Astrocyte (in vitro differentiated cells and primary cell): Measurements from ENCODE around the gene SLC25A42. TPM values are rescaled to one million over a fixed set of nuclear protein-coding genes. Genes with fewer than 3 reads are reported as not detected.

Source experiments
- DNase-seq: peaks from one replicate; pipeline ENCODE4 v3.0.0-alpha.2; 2010; ENCODE audit warnings: low read depth
- FAIRE-seq: peaks from 2 replicates; lab custom pipeline; 2011; peaks lifted over from hg19 to GRCh38; lab: Jason Lieb, UNC
- H2AFZ ChIP-seq: 2 replicates; pipeline ENCODE4 v1.6.0; 2012; ENCODE audit warnings: low read depth, low read length, inconsistent platforms
- H3K27ac ChIP-seq: 2 replicates; pipeline ENCODE4 v1.5.1; 2011; ENCODE audit warnings: low read depth, low read length, inconsistent platforms
- H3K27me3 ChIP-seq: 2 replicates; pipeline ENCODE4 v1.6.0; 2011; ENCODE audit warnings: low read length, inconsistent platforms; ENCODE audit not compliant: insufficient read depth
- H3K36me3 ChIP-seq: 2 replicates; pipeline ENCODE4 v1.5.1; 2011; ENCODE audit warnings: low read length, inconsistent platforms; ENCODE audit not compliant: insufficient read depth
- H3K4me1 ChIP-seq: 2 replicates; pipeline ENCODE4 v1.5.1; 2011; ENCODE audit warnings: low read length, inconsistent platforms; ENCODE audit not compliant: insufficient read depth
- H3K4me2 ChIP-seq: 2 replicates; pipeline ENCODE4 v1.6.0; 2012; ENCODE audit warnings: low read length, inconsistent platforms
- H3K4me3 ChIP-seq: 2 replicates; pipeline ENCODE4 v1.5.1; 2011; ENCODE audit warnings: low read depth, mild to moderate bottlenecking, low read length, inconsistent platforms; ENCODE audit not compliant: insufficient read depth
- H3K79me2 ChIP-seq: 2 replicates; pipeline ENCODE4 v1.6.0; 2012; ENCODE audit warnings: mild to moderate bottlenecking, low read length, inconsistent platforms; ENCODE audit not compliant: insufficient read depth
- H3K9ac ChIP-seq: 2 replicates; pipeline ENCODE4 v1.6.0; 2012; ENCODE audit warnings: mild to moderate bottlenecking, low read length, inconsistent platforms
- H3K9me3 ChIP-seq: 2 replicates; pipeline ENCODE4 v1.5.1; 2012; ENCODE audit warnings: low read depth, mild to moderate bottlenecking, low read length, inconsistent platforms; ENCODE audit not compliant: insufficient read depth
- H4K20me1 ChIP-seq: 2 replicates; pipeline ENCODE4 v1.6.0; 2012; ENCODE audit warnings: low read length, inconsistent platforms; ENCODE audit not compliant: insufficient read depth
- H3K27ac Mint-ChIP-seq: one replicate; pipeline ENCODE4 v1.8.0; 2021; ENCODE audit warnings: mild to moderate bottlenecking, mixed read lengths; ENCODE audit not compliant: unreplicated experiment
- H3K27me3 Mint-ChIP-seq: one replicate; pipeline ENCODE4 v1.8.0; 2021; ENCODE audit warnings: low read depth, mixed read lengths; ENCODE audit not compliant: unreplicated experiment
- H3K36me3 Mint-ChIP-seq: one replicate; pipeline ENCODE4 v1.8.0; 2021; ENCODE audit warnings: low read depth, mixed read lengths; ENCODE audit not compliant: unreplicated experiment
- H3K4me1 Mint-ChIP-seq: one replicate; pipeline ENCODE4 v1.8.0; 2021; ENCODE audit warnings: low read depth, mixed read lengths; ENCODE audit not compliant: unreplicated experiment
- H3K4me3 Mint-ChIP-seq: one replicate; pipeline ENCODE4 v1.8.0; 2021; ENCODE audit warnings: mild to moderate bottlenecking, moderate library complexity, mixed read lengths; ENCODE audit not compliant: unreplicated experiment
- H3K9me3 Mint-ChIP-seq: one replicate; pipeline ENCODE4 v1.8.0; 2021; ENCODE audit warnings: mild to moderate bottlenecking, mixed read lengths; ENCODE audit not compliant: unreplicated experiment
- EZH2 ChIP-seq: IDR thresholded peaks from 2 replicates; pipeline ENCODE4 v1.6.1; 2012; ENCODE audit warnings: mild to moderate bottlenecking, low read length, inconsistent platforms; ENCODE audit not compliant: insufficient read depth
- total RNA-seq: library from RNA; stranded (reverse); gene quantifications from 2 replicates; pipeline ENCODE4 v1.2.1, GENCODE V29; 2021
- TF ChIP-seq, protein P1 (sequence below): IDR thresholded peaks from 2 replicates; pipeline ENCODE4 v1.5.1; 2011; ENCODE audit warnings: low read depth, mild to moderate bottlenecking, inconsistent platforms, low read length, moderate library complexity; ENCODE audit not compliant: insufficient read depth

The SLC25A42 gene
- total RNA-seq, 1 donor from 2014 or later: 7.6 TPM

DNA sequence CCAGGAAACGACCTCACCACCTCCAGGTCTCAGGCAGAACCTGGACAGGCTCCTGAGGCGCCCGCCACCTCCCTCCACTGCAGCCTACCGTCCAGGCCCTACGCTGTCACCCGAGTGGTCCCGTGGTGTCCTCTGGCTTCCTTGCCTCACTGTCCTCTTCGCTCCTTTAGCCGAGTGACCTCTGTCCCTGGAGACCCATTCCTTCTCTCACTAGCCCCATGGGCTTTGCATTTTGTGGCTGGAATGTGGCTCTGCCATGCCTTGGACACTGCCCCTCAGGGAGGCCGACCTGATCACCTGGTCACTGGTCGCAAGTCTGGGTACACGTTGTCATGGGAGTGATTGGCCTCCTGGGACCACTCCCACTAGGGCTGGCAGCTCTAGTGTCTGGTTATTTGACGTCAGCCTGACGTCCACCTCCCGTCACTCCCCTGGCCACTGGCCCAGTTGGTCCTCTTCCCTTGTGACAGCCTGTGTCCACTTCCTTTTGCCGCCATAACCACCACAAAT, 17.9 kb downstream of the SLC25A42 start:
- H3K9me3 ChIP-seq: no peaks in the 10 kb centered on the region
- H3K27ac ChIP-seq: no peak overlapping the region
- H3K27me3 ChIP-seq: no peaks in the 10 kb centered on the region
- Mint-ChIP-seq H3K36me3 (peaks cover 17% of the 10 kb centered on the region), H3K4me1 (no peaks in the 10 kb centered on the region), H3K9me3 (no peaks in the 10 kb centered on the region), H3K27me3 (peaks cover 7% of the 10 kb centered on the region), H3K4me3 (no peak overlapping the region), H3K27ac (no peak overlapping the region)
- peaks cover 35% of the 10 kb centered on the region for H4K20me1 ChIP-seq
- no peak overlapping the region for H3K9ac ChIP-seq
- H3K36me3 ChIP-seq: no peaks in the 10 kb centered on the region
- H3K4me1 ChIP-seq: no peaks in the 10 kb centered on the region
- no peaks in the 10 kb centered on the region for H3K79me2 ChIP-seq
- H2AFZ ChIP-seq: no peak overlapping the region
- FAIRE-seq (no peak), DNase-seq (peak; percentile 13)
- H3K4me2 ChIP-seq: no peak overlapping the region
- TF ChIP-seq, protein P1, sequence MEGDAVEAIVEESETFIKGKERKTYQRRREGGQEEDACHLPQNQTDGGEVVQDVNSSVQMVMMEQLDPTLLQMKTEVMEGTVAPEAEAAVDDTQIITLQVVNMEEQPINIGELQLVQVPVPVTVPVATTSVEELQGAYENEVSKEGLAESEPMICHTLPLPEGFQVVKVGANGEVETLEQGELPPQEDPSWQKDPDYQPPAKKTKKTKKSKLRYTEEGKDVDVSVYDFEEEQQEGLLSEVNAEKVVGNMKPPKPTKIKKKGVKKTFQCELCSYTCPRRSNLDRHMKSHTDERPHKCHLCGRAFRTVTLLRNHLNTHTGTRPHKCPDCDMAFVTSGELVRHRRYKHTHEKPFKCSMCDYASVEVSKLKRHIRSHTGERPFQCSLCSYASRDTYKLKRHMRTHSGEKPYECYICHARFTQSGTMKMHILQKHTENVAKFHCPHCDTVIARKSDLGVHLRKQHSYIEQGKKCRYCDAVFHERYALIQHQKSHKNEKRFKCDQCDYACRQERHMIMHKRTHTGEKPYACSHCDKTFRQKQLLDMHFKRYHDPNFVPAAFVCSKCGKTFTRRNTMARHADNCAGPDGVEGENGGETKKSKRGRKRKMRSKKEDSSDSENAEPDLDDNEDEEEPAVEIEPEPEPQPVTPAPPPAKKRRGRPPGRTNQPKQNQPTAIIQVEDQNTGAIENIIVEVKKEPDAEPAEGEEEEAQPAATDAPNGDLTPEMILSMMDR: no peak
- TF ChIP-seq EZH2: no peak
- H3K4me3 ChIP-seq: no peak overlapping the region

DNA sequence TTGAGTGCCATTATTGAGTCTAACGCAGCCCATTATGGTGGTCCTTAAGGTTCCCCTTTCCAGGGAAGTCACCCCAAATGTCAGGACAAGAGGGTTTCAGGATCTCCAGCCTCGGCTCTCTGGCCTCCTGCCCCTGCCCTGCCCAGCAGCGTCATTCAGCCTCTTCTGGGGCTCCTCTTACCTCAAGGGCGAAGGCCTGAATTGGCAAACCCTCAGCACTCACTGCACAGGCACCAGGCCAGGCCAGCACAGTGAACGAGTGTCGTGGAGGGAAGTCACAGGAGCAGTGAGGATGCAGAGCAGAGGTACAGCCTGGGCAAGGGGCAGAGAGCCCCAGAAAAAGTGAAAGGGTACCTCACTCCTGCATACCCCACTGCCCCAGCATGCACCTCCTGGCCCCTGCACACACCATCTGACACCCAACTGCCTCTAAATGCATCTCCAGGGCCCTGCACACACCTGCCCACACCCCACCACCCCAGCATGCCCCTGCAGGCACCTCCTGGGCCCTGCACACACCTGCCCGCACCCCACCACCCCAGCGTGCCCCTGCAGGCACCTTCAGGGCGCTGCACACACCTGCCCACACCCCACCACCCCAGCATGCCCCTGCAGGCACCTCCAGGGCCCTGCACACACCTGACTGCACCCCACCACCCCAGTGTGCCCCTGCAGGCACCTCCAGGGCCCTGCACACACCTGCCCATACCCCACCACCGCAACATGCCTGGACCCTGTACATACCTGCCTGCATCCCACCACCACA, 19.8 kb downstream of the SLC25A42 start:
- H3K27ac Mint-ChIP-seq: no peak overlapping the region
- Histone ChIP-seq H2AFZ (no peak overlapping the region), H3K27ac (no peak overlapping the region), H3K36me3 (no peaks in the 10 kb centered on the region), H4K20me1 (peaks cover 33% of the 10 kb centered on the region), H3K79me2 (no peaks in the 10 kb centered on the region), H3K4me1 (no peaks in the 10 kb centered on the region), H3K9ac (no peak overlapping the region), H3K4me3 (no peak overlapping the region), H3K27me3 (no peaks in the 10 kb centered on the region), H3K9me3 (no peaks in the 10 kb centered on the region), H3K4me2 (no peak overlapping the region)
- H3K4me3 Mint-ChIP-seq: no peak overlapping the region
- H3K27me3 Mint-ChIP-seq: peaks cover 7% of the 10 kb centered on the region
- FAIRE-seq (no peak), DNase-seq (no peak)
- TF ChIP-seq, protein P1: no peak
- no peak for TF ChIP-seq EZH2
- H3K36me3 Mint-ChIP-seq: peaks cover 10% of the 10 kb centered on the region
- no peaks in the 10 kb centered on the region for H3K9me3 Mint-ChIP-seq
- no peaks in the 10 kb centered on the region for H3K4me1 Mint-ChIP-seq

DNA sequence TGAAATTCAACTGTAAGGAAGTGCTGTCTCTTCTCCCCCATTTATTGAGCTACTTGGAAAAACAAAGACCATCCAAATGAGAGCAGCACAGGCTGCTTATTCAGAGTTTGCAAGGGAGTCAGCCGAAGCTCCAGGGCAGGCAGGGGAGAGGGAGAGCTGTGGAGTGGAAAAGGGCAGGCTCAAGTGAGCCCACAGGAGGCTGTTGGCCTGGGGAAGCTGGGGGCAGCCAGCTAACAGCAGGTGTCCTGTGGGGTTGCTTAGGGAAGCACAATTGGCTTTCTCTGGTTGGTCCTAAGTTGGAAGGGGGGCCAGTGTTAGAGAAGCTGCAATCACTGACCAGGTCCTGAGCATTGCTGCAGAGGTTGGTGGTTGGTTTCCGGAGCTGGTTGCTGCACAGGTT, 23.9 kb downstream of the SLC25A42 start:
- Histone ChIP-seq H3K9ac (no peak overlapping the region), H3K4me2 (no peak overlapping the region), H3K27ac (no peak overlapping the region), H3K36me3 (no peaks in the 10 kb centered on the region), H3K4me3 (no peak overlapping the region), H4K20me1 (peaks cover 10% of the 10 kb centered on the region), H3K9me3 (no peaks in the 10 kb centered on the region), H2AFZ (no peak overlapping the region), H3K4me1 (no peaks in the 10 kb centered on the region), H3K27me3 (no peaks in the 10 kb centered on the region), H3K79me2 (no peaks in the 10 kb centered on the region)
- Mint-ChIP-seq H3K4me1 (no peaks in the 10 kb centered on the region), H3K9me3 (no peaks in the 10 kb centered on the region), H3K27ac (no peak overlapping the region), H3K36me3 (peaks cover 5% of the 10 kb centered on the region), H3K4me3 (no peak overlapping the region), H3K27me3 (peaks cover 2% of the 10 kb centered on the region)
- DNase-seq (no peak), FAIRE-seq (no peak)
- TF ChIP-seq EZH2: no peak
- TF ChIP-seq, protein P1: no peak
